NCI-H774 (cell line): Measurements from ENCODE around the gene LEPROT.
A peak's percentile ranks its signal among the peaks of the same experiment; 100 is the strongest.

ENCODE experiments used
- DNase-seq: peaks from one replicate; lab custom pipeline; 2025; lab: John Stamatoyannopoulos, UW

The LEPROT gene

GRCh38 chr1:65412256-65412983 lies 8.0 kb upstream of the LEPROT start:
- no peak for DNase-seq

- no peak for DNase-seq
These were observed 7.5 kb upstream of the LEPROT start for GRCh38 chr1:65412984-65413375.

GRCh38 chr1:65414538-65414937 lies 5.9 kb upstream of the LEPROT start:
- no peak for DNase-seq

GRCh38 chr1:65416767-65417166 lies 3.7 kb upstream of the LEPROT start:
- no peak for DNase-seq

GRCh38 chr1:65417729-65418128 lies 2.7 kb upstream of the LEPROT start:
- DNase-seq: no peak

DNA sequence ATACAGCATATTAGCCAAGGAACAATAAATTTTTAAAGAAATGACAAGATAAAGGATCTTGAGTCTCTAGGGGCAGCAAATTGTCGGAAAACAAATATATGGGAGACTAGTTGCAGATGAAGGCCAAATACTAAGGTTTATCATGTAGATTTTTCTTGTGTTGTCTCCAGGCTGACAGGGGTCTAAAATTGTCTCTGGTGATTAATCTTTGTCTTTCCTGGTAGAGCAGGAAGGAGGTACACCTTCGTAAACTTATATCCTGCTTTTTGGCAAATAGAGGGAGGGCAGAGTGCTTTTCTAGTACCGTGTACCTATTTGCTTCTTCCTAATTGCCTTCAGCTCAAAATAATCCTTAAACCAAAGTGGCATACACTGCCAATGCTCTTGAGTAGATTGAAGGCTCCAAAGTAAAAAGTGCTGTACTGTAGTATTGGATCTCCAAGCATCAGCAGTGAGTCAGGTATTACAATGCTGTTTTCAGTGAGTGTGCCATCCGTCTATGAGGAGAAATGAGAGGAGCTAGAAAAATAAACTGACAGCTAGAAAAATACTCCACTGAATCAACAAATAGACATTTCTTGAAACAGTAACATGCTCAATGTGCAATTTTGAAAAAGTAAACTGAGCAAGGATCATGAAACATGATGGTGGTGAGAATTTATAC lies 1.8 kb upstream of the LEPROT start:
- no peak for DNase-seq

DNA sequence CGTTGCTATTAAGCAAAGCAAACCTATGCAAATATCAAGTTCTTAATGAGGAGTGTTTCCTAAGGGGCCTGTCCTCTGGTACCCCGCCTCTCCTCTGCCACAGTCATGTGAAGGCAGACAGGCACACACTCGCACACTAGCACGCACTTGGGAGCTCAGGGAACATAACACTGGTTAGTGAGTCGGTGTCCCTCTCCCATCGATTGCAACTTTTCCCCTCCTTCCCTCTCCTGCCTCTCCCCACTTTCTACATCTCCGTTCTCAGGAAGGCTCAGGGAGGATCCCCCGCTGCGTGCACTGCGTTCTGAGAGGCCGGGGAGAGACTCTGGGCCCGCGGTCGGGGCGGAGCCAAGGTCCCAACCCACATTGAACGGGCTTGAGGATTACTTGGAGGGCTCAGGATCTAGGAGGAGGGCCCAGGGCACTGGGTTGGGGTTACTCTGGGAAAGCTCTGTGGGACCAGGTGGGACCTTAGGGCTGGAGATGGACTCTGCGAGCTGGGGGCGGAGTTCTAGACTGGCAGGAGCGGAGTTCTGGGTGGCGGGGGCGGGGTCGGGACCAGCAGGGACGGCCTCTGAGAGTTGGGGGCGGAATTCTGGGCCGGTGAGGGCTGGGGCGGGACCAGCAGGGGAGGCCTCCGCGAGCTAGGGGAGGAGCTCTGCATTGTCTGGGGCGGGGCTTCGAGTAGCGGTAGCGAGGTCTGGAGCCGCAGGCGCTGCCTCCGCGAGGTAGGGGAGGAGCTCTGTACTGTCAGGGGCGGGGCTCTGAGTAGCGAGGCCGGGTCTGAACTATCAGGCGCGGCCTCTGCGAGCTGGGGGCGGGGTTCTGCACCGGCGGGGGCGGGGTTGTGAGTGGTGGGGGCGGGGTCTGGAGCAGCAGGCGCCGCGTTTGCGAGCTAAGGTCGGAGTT lies 533 bp upstream of the LEPROT start:
- peak; percentile 96 for DNase-seq

GRCh38 chr1:65421351-65422025 lies 1.0 kb downstream of the LEPROT start:
- no peak for DNase-seq

DNA sequence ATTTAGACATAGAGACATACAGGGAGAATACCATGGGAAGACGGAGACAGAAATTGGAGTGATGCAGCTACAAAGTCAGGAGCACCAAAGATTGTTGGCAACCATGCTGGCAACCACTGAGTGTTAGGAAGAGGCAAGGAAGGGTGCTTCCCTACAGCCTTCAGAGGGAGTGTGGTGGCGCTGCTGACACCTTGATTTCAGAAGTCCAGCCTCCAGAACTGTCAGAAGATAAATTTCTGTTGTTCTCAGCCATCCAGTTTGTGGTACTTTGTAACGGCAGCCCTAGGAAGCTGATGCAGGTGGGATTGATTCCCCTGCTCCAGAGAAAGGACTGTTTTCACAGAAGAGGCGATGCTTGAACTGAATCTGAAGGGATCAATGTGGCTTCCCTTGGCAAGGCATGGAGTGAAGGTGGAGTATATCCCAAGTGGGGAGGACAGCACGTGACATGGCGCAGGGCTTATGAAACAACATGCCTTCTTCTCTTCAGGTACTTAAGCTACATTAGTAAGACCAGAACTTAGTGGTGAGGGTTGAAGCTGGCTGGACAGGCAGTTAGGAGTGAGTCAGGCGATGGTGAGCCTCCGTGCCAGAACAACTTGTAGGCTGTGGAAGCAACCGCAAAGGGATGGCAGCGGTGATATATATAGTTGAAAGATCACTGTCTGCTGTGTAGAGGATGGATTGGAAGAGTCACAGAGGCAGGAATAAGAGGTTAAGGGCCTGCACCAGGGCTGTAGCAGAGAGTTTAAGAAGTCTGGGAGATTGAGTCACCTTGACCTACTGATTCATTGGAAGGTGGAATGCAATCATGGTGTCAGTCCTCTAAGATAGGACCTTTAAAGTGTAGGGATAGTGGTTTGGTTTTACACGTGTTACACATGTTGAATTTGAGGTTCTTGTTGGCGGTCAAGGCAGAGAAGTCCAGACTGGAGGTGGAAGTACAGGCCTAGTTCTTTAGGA lies 2.1 kb downstream of the LEPROT start:
- no peak for DNase-seq

- no peak for DNase-seq
These were observed 3.6 kb downstream of the LEPROT start for GRCh38 chr1:65423884-65424572.

GRCh38 chr1:65424573-65424889 lies 4.1 kb downstream of the LEPROT start:
- DNase-seq: no peak

GRCh38 chr1:65425006-65425405 lies 4.5 kb downstream of the LEPROT start:
- no peak for DNase-seq

DNA sequence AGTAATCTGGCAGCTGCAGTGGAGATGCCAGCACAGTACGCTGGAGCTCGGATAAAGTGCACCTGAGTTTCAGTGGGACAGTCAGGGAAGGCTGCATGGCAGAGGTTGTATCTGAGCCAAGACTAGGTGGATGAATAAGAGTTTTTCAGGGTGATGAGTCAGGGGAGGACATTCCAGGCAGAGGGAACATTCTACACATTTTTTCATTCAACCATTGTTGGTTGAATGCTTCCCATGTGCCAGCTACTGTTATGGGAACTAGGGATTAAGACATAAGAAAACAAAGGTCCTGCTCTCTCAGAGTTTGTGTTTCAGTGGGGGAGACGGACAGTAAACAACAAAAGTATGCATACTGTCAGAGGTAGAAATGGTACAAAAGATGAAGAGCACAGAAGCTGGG lies 5.2 kb downstream of the LEPROT start:
- no peak for DNase-seq

GRCh38 chr1:65429078-65429477 lies 8.6 kb downstream of the LEPROT start:
- DNase-seq: no peak

GRCh38 chr1:65429806-65430205 lies 9.3 kb downstream of the LEPROT start:
- DNase-seq: no peak

- DNase-seq: no peak
These were observed 10.7 kb downstream of the LEPROT start for GRCh38 chr1:65431111-65431705.

DNA sequence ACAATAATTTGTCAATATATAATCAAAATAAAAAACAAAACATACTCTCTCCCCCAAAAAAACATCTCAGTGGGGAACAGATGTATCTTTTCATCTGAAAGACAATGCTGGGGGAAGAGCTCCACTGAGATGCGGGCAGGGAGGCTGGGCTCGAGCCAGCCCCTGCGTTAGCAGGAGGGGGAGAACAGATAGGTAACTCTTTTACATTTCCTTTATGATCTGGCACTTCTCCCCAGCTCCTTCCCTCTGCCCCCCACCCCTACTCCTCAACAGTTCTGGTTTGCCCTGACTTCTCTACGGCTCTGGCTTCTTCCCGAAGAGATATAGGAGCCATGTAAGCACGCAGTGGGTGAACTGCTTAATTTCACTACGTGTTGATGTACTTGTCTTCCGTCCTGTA lies 12.4 kb downstream of the LEPROT start:
- DNase-seq: no peak

DNA sequence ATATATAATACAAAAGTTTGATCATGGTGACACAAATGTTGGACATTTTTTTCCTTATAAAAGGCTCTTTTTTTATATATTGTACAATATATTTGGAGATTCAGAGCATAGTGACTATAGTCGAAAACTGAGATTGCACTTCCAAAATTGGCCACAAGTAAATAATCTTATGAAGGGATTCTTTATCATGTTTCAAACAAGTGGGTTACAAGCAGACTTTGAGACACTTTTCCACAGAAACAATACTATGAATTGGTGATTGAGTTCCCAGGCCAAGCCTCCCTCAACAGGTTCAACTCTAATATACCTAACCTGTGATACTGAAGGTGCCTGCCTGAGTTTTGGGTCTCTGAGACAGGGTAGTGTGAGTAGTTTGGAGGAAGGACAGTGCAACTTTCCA lies 13.8 kb downstream of the LEPROT start:
- DNase-seq: no peak

DNA sequence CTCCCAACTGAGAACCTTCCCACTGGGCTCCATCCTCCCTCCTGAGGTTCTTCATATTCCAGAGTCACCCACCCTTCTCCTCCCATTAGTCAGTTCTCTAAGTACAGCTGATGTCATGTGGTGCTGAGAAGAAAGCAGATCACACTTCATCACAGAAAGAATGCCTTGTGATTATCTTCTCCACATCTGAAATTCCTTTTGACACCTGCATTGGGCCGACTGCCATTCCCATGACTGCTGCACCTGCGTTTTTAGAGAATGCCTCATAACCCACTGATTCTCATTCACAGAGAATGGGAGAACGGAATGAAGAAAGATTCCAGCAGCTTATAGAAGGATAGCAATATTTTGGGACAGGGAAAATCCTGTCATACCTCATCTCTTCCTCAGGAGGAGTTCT lies 14.3 kb downstream of the LEPROT start:
- DNase-seq: no peak

DNA sequence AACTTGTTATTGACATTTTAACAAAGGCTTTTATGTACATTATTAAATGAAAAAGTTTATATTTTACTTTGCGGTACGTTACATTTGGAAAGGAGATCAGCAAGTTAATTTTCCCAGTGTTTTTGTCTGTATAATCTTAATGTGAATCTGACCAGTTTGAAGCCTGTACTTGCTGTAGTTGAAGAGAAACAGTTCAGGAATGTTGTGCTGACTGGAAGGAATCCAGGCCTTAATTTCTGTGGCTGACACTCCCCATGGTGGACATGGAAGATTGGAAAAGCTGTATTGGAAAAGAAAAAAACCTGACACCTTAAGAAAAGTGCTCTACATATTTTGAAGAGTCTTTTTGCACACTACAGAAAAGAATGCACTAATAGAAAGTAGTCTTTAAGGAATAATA lies 15.5 kb downstream of the LEPROT start:
- no peak for DNase-seq
